Panc1 (cell line): ENCODE measurements around the gene LETM1. TPM values are rescaled to one million over a fixed set of nuclear protein-coding genes. Genes with fewer than 3 reads are reported as not detected.

Source experiments
- ATAC-seq: fragments of 200-7000 bp; cut with Tn5 transposase; 2 replicates; pipeline ENCODE4 v1.9.1; 2020; ENCODE audit warnings: mild to moderate bottlenecking, moderate library complexity
- BruUV-seq: library from RNA; stranded (reverse); fragments of 400-500 nt; replicated peaks from 2 replicates; lab custom pipeline; 2021; lab: Mats Ljungman, UMichigan
- CTCF ChIA-PET: fragments of 300-600 bp; sonication (Branson Sonifier 250); formaldehyde crosslinking; loops from one replicate; lab custom pipeline; 2022; ENCODE audit warnings: antibody characterized with exemption; lab: Charles Lee
- POLR2A ChIA-PET: fragments of 300-600 bp; sonication (Branson Sonifier 250); formaldehyde crosslinking; loops from one replicate; lab custom pipeline; 2022; ENCODE audit warnings: antibody characterized with exemption; lab: Charles Lee
- DNase-seq: peaks from one replicate; pipeline ENCODE4 v3.0.0-alpha.2; 2010; ENCODE audit warnings: low read depth, low spot score
- H3K27ac ChIP-seq: 2 replicates; pipeline ENCODE4 v1.5.1; 2011; ENCODE audit warnings: mild to moderate bottlenecking, low read length, inconsistent platforms
- H3K27me3 ChIP-seq: fragments of 200-500 bp; sonication (Bioruptor generic); 2 replicates; pipeline ENCODE4 v1.6.0; 2014; ENCODE audit warnings: low read length, inconsistent platforms; ENCODE audit not compliant: control insufficient read depth, insufficient read depth
- H3K36me3 ChIP-seq: fragments of 200-500 bp; sonication (Bioruptor generic); 2 replicates; pipeline ENCODE4 v1.5.1; 2014; ENCODE audit warnings: inconsistent platforms, mild to moderate bottlenecking, low read length, moderate library complexity; ENCODE audit not compliant: control insufficient read depth, insufficient read depth
- H3K4me1 ChIP-seq: 2 replicates; pipeline ENCODE4 v1.5.1; 2011; ENCODE audit warnings: inconsistent platforms, mild to moderate bottlenecking, low read length, moderate library complexity; ENCODE audit not compliant: control insufficient read depth, insufficient read depth
- H3K4me3 ChIP-seq, 2 experiments: 2 replicates each; pipeline ENCODE4 v1.5.1; 2011 to 2012; ENCODE audit warnings: low read depth in 2 of 2, low read length in 2 of 2, mild to moderate bottlenecking in 2 of 2, inconsistent platforms in 1 of 2, moderate library complexity in 1 of 2
- H3K9me3 ChIP-seq: fragments of 200-500 bp; sonication (Bioruptor generic); 2 replicates; pipeline ENCODE4 v1.5.1; 2014; ENCODE audit warnings: low read depth, mild to moderate bottlenecking, inconsistent platforms, low read length, moderate library complexity; ENCODE audit not compliant: control insufficient read depth, insufficient read depth
- CTCF ChIP-seq: fragments of 450-650 bp; IDR thresholded peaks from 2 replicates; pipeline ENCODE4 v1.5.1; 2017; ENCODE audit warnings: mild to moderate bottlenecking
- POLR2AphosphoS5 ChIP-seq: IDR thresholded peaks from 2 replicates; pipeline ENCODE4 v1.6.1; 2012; ENCODE audit warnings: mild to moderate bottlenecking, low read depth, low read length, moderate library complexity
- REST ChIP-seq, 2 experiments: IDR thresholded peaks; 2 replicates each; pipeline ENCODE4 v1.6.1; 2011 to 2012; ENCODE audit warnings: low read depth in 2 of 2, control low read depth in 1 of 2, low read length in 1 of 2, mild to moderate bottlenecking in 1 of 2, moderate library complexity in 1 of 2; ENCODE audit not compliant: insufficient read depth in 1 of 2
- SIN3A ChIP-seq: IDR thresholded peaks from 2 replicates; pipeline ENCODE4 v1.6.1; 2012; ENCODE audit warnings: low read depth, mild to moderate bottlenecking, low read length, moderate library complexity, borderline replicate concordance; ENCODE audit not compliant: insufficient read depth
- TCF7L2 ChIP-seq: IDR thresholded peaks from 2 replicates; pipeline ENCODE4 v1.6.1; 2011; ENCODE audit warnings: mild to moderate bottlenecking, low read depth, low read length, inconsistent platforms
- in situ Hi-C: cut with HindIII; loops from 2 replicates; pipeline ENCODE4 v1.10.0; 2016; ENCODE audit warnings: low sequenced_read_pairs, low pct_unique_long_range_greater_than_20kb
- intact Hi-C: fragments of 100-400 bp; cut with micrococcal nuclease; formaldehyde crosslinking; loops from one replicate; pipeline ENCODE4 v1.10.0; 2022; ENCODE audit not compliant: unreplicated experiment
- total RNA-seq: library from RNA; stranded (reverse); gene quantifications from one replicate; pipeline ENCODE4 v1.2.1, GENCODE V29; 2021; ENCODE audit not compliant: unreplicated experiment

LETM1 gene
- total RNA-seq, 1 experiment from 2014 or later: 67.6 TPM

- CTCF ChIA-PET: no interaction called here
Measured at GRCh38 chr4:1790005-1790404, 66.0 kb downstream of the LETM1 start.

GRCh38 chr4:1789552-1789951 is 66.4 kb downstream of the LETM1 start:
- no peaks in the 10 kb centered on the region; the same call in 1 of the 2 replicates for H3K36me3 ChIP-seq
- in situ Hi-C loops: no loop called here
- H3K9me3 ChIP-seq: no peaks in the 10 kb centered on the region
- no TSS peak for BruUV-seq
- ChIA-PET CTCF (no interaction called here), POLR2A (no interaction called here)
- H3K27me3 ChIP-seq: no peaks in the 10 kb centered on the region
- H3K27ac ChIP-seq: no peak overlapping the region
- DNase-seq: no peak
- H3K4me3 ChIP-seq: no peak overlapping the region
- TF ChIP-seq TCF7L2 (no peak), SIN3A (no peak), CTCF (no peak), REST (IDR thresholded peaks at IDR 0.05; ENCODE audit: insufficient read depth in 1 of 2, low read depth in 2 of 2, low read length in 1 of 2) (no peak), POLR2AphosphoS5 (no peak)
- no peak for ATAC-seq
- H3K4me1 ChIP-seq: no peaks in the 10 kb centered on the region
- intact Hi-C loops: no loop called here

More at GRCh38 chr4:1790005-1790404, 66.0 kb downstream of the LETM1 start:
- ATAC-seq: no peak
- H3K27me3 ChIP-seq: no peaks in the 10 kb centered on the region
- intact Hi-C loops (no loop called here), in situ Hi-C loops (no loop called here)
- no peaks in the 10 kb centered on the region; the same call in 1 of the 2 replicates for H3K36me3 ChIP-seq
- POLR2A ChIA-PET: no interaction called here
- no peaks in the 10 kb centered on the region for H3K9me3 ChIP-seq
- DNase-seq: no peak
- BruUV-seq: no TSS peak
- no peak overlapping the region for H3K4me3 ChIP-seq
- TF ChIP-seq REST (IDR thresholded peaks at IDR 0.05; ENCODE audit: insufficient read depth in 1 of 2, low read depth in 2 of 2, low read length in 1 of 2) (no peak), TCF7L2 (no peak)
- no peaks in the 10 kb centered on the region for H3K4me1 ChIP-seq
- H3K27ac ChIP-seq: no peak overlapping the region
